Measurements from ENCODE around the gene SCN8A. TPM values are rescaled to one million over a fixed set of nuclear protein-coding genes. Genes with fewer than 3 reads are reported as not detected.
"Not testable (repeated sequence)": the region's sequence is repeated elsewhere in the genome, so short reads cannot be mapped to it uniquely, and the experiment has no call there.

SCN8A gene
- total RNA-seq, 1 donor from 2014 or later, result 2.0 TPM

DNA sequence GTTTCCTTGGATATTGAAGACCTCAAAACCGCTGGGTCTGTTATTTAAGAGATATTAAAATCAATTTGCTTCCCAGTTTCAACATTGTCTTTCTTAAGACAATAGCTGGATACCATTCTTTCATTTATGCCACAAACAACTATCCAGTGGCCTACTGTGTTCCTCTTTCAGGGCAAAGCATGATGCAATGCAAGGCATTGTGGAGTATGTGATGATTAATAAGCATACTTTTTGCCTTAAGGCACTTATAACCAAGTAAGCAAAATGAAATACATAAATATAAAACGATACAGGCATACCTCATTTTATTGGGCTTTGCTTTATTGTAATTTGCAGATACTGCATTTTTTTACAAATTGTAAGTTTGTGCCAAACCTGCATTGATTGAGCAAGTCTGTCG is 45.5 kb downstream of the SCN8A start:
- TF ChIP-seq CTCF (IDR thresholded peaks at IDR 0.05), result no peak
- H3K4me3 ChIP-seq, result no peak overlapping the region
- H3K27me3 ChIP-seq, result no peaks in the 10 kb centered on the region
- no peak overlapping the region for H3K27ac ChIP-seq
- no peaks in the 10 kb centered on the region for H3K9me3 ChIP-seq
- no peak for DNase-seq (ENCODE audit: low spot score in 2 of 2)
- intact Hi-C loops (cut with DNase I), result no loop called here
- no peaks in the 10 kb centered on the region for H3K36me3 ChIP-seq
- H3K4me1 ChIP-seq, result no peaks in the 10 kb centered on the region

GRCh38 chr12:51636986-51637385 is 46.0 kb downstream of the SCN8A start:
- Histone ChIP-seq H3K27me3 (no peaks in the 10 kb centered on the region), H3K4me1 (no peaks in the 10 kb centered on the region)
- no peak for DNase-seq (ENCODE audit: low spot score in 2 of 2)

GRCh38 chr12:51639361-51639760 is 48.3 kb downstream of the SCN8A start:
- Histone ChIP-seq H3K4me3 (no peak overlapping the region), H3K27me3 (no peaks in the 10 kb centered on the region), H3K36me3 (no peaks in the 10 kb centered on the region), H3K27ac (no peak overlapping the region), H3K4me1 (no peaks in the 10 kb centered on the region), H3K9me3 (no peaks in the 10 kb centered on the region)
- intact Hi-C loops (cut with DNase I), result no loop called here
- no peak for TF ChIP-seq CTCF (IDR thresholded peaks at IDR 0.05)
- DNase-seq (ENCODE audit: low spot score in 2 of 2), result no peak

More at GRCh38 chr12:51636986-51637385, 46.0 kb downstream of the SCN8A start:
- intact Hi-C loops (cut with DNase I), result no loop called here
- no peaks in the 10 kb centered on the region for H3K9me3 ChIP-seq
- H3K27ac ChIP-seq, result no peak overlapping the region
- no peak for TF ChIP-seq CTCF (IDR thresholded peaks at IDR 0.05)
- H3K36me3 ChIP-seq, result no peaks in the 10 kb centered on the region
- H3K4me3 ChIP-seq, result no peak overlapping the region

- Histone ChIP-seq H3K27me3 (no peaks in the 10 kb centered on the region), H3K36me3 (no peaks in the 10 kb centered on the region), H3K27ac (no peak overlapping the region), H3K4me1 (no peaks in the 10 kb centered on the region), H3K9me3 (no peaks in the 10 kb centered on the region), H3K4me3 (no peak overlapping the region)
- intact Hi-C loops (cut with DNase I), result no loop called here
- DNase-seq (ENCODE audit: low spot score in 2 of 2), result no peak
- TF ChIP-seq CTCF (IDR thresholded peaks at IDR 0.05), result no peak
Observed at GRCh38 chr12:51642286-51642685, 51.3 kb downstream of the SCN8A start.

DNA sequence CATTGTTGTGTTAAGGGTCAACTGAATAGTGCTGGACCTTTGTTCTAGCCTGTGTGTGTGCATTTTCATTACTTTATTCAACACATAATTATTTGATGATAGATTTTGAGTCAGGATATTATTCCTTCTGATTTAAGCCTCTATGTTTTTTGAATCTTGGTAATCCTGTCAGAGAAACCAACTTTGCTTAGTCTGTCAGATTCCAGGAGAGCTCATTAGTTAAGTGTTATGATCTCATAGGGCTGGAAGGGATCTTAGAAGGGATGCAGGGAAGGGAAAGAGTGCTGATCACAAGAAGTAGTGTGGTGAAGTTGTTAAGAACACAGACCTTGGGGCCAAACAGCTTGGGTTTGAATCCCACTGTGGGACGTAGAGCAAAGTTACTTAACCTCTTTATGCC is 52.9 kb downstream of the SCN8A start:
- no peak for TF ChIP-seq CTCF (IDR thresholded peaks at IDR 0.05)
- H3K27ac ChIP-seq, result no peak overlapping the region
- no peaks in the 10 kb centered on the region for H3K4me1 ChIP-seq
- no peak overlapping the region for H3K4me3 ChIP-seq
- no peaks in the 10 kb centered on the region for H3K27me3 ChIP-seq
- H3K36me3 ChIP-seq, result no peaks in the 10 kb centered on the region
- intact Hi-C loops (cut with DNase I), result no loop called here
- DNase-seq (ENCODE audit: low spot score in 2 of 2), result no peak
- no peaks in the 10 kb centered on the region for H3K9me3 ChIP-seq

DNA sequence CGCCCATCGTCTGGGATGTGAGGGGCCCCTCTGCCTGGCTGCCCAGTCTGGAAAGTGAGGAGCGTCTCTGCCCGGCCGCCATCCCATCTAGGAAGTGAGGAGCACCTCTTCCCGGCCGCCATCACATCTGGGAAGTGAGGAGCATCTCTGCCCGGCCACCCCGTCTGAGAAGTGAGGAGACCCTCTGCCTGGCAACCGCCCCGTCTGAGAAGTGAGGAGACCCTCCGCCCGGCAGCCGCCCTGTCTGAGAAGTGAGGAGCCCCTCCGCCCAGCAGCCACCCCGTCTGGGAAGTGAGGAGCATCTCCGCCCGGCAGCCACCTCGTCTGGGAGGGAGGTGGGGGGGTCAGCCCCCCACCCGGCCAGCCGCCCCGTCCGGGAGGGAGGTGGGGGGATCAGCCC is 53.7 kb downstream of the SCN8A start:
- DNase-seq (ENCODE audit: low spot score in 2 of 2); H3K27ac ChIP-seq; H3K4me3 ChIP-seq; intact Hi-C loops (cut with DNase I); H3K36me3 ChIP-seq; H3K9me3 ChIP-seq; H3K27me3 ChIP-seq; H3K4me1 ChIP-seq: not testable (repeated sequence)
